HuH-7 (cell line): ENCODE data around the gene CFAP91.

ENCODE experiments used
- DNase-seq: peaks from one replicate; pipeline ENCODE4 v3.0.0; 2011; ENCODE audit warnings: low spot score

CFAP91 gene

DNA sequence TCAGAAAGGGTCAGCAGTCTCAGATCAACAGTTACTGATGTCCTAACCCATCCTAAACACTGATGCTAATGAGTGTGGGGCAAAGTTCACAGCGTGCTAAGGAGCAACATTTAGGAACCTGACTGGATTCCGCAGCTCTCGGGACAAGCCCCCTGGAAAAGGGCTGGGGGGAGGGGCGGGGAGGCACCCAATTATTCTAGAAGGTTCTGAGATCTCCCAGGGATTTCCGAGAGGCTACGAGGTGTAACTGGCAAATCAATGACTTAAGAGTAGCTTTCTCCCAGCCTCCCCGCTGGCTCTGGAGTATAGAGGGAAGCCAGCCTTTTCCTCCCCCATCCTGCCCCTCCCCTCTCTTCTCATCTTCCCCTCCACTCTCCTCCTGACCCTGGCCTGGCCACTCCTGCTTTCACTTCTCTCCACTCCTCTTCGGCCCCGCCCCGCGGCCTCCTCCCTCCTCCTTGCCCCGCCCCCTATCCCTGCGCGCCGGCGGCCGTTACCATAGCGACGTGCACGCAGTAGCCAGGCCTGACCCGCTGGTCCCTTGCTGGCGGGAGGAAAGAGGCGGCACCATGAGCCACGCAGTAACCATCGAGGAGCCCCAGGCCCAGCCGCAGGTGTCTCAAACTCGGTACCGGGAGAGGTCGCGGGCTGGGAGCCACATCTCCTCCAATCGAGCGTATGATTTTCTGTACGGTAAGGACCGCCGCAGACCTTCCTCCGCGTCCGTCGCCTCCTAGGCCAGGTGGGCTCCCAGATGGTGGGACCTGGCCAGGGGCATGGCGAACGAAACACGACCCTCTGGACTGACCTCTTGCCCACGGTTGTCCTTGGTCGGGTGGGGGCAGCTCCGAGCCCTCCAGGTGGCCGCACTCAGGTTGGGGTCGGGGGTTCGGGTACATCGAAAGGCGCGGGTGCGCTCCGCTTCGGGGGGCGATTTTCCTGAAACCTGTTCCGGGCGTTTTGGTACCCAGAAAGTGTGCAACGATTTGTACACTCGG, at the start of gene CFAP91:
CFAP91 (plus strand) TSS at position 493 of the 998 bp plus-strand sequence; CDS start at position 570, 77 bp downstream.
- DNase-seq = no peak

DNA sequence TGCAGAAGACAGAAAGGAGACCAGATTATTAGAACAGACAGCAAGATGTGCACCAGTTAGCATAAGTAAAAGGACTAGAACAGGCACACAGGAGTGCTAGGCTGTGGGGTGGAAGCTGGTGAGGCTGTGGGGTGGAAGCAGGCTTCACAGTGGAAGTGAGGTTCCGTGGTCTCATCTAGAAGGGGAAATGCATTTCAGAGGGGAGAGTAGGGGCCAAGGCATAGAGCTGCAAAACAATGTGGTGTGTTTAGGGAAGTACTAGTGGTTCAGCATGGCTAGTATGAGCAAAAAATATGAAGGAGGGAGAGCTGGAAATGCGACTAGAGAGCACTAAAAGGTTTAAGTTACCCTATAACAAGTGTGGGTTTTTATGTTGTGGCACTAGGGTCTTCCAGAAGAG, 48.9 kb upstream of the CFAP91 start:
- no peak for DNase-seq

DNA sequence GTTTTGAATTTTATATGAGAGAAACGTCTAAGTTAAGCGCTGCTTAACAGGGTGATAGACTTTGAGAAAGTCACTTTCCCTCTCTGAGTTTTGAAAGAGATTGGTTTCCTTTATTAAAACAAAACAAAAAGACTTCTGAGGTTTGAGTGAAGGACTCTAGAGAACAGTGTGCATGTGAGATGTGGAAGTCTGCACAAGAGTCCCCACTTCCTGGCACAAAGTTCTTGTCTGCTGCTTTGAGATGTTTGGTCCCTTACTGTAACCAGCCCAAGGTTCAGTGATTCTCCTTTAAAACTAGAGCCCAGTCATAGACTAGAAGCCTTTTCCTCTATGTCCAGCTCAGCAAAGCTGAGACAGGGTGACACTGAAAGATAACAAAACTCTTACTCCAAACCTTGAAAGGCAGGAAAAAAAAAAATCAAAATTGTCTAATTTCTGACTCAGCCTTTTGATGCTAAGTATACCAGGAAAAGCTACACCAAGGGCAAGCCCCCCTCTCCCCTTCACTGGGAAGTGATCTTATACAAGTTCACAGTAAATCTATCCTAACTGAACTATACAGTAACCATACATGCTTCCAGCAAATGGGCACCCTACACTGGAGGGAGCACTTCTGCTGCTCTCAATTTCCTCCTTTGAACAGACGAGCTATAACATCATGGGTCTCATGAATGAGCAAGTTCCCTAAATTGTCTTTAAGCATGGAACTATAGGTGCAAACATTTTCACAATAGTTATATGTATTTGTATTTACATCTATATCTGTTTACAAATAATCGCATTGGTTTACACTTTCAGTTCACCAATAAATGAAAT, 44.7 kb upstream of the CFAP91 start:
- DNase-seq = no peak

DNA sequence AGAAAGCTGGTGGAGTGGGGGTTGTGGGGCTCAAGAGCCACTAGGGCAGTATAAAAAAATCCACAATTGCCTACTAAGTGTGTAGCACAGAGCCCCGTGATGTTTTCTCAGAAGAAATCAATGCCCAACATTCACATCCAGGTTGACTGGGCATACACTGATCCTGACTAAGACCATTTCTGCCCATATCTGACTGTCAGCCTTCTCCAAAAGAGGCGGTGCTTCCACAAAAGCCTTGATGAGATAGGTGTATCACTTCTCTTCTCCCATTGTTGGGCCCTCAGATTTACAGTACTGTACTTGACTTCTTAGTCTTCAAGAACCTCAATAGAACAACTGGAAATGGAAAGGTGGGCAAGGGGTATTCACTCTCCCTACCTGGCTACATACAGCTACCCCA, 43.8 kb upstream of the CFAP91 start:
- DNase-seq = no peak

DNA sequence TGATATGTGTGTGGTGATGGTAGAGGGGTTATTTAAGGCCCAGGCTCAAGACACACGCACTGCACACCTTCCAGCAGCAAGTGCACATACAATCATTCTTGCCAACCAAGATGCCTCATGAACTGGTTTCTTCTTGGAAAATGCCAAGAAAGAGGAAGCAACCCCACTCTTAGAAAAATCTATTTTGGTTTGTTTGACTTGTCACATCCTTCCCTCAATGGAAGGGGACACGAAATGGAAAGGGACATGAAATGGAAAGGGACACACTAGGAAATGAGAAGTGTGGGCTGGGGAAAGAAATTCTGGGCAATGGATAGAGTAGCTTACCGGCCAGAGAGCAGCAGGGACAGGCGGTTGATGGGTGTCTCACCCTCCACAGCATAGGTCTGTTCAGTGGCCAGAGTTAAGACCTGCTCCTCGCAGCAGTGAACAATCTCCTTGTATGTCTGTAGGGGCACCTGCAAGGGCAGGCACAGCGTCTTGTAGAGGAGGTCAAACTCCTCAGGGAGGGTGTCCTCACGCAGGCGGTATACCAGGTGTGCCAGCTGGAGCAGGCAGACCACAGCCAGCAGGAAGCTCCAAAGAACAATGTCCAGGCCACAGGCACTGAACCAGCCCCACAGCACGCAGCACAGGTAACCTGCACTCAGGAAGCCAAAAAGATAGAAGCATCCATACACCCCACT, 43.1 kb upstream of the CFAP91 start:
- no peak for DNase-seq

DNA sequence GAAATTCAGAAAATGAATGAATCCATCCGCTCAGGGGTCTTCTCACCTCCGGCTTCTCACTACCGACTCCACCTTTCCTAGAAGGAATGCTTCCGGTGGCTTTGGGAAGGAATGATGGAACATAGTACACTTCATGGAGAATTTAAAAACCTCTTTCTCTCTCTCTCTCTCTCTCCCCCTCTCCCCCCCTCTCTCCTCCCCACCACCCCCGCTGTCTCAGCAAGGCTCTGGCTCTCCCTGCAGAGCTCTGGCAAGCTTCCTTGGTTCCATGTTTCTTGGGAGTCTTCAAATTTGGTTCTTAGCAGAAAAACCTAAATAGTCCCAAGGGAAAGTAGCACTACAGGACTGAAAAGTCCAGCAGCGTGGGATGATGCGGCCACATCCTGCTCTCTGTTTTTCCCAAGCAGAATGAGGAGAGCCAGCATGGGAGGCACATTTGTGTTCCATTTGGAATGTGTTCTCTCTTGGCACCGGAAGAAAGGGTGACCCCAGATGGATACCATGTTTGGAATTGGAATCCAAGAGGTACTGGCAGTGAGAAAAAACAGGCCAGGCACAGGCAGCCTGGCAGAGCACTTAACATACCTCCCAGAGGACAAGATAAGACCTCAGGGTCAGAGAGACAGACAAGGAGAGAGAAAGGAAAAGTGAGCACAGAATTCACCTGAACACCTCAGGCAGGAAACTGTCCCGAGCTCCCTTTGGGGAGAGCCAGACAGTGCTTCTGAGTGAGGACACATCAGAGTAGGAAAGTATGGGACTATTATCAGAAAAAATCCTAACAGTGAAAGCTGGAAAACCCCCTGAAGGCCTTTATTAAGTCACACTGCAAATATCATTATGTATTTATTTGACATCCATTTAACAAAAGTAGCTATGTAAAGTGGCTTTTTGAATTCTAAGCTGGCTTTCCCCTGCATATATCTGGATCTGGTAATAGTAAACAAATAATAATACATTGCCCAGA, 42.1 kb upstream of the CFAP91 start, which contains the start of gene POPDC2:
POPDC2 (minus strand) TSS at position 116 of the 967 bp plus-strand sequence. CDS start 166 bp downstream, outside the sequence.
- no peak for DNase-seq

DNA sequence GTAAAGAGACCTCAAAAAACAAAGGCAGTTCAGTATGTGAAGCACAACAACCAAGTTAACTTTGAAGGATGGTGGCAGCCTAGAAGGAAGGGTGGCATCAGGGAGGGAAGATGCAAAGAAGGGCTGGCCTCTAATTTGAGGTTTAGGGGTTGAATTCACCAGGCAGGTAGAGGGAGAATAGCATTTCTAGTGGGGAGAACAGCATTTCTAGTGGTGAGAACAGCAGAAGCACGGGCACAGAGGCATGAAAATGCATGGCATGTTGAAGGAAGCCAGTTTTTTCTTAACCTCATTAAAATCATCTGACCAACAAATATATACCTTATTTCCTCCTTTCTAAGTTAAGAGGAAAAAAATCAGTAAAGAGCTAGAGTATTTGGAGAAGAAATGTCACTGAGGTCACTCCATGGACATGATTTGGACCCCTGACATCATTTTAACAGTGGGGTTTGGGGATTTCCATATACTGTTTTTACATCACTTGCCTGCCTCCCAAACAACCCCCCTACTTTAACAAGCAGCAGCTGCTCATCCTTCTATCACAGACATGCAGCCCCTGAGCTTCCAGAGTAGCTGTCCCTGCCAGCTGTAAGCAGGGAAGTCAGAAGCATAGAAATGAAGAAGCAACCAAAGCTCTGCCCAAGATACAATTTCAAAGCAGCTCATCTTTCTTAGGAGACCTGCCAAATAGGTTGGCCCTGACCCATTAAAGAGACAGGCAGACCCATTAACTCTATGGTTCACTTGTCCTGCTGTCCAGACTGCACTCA, 40.0 kb upstream of the CFAP91 start:
- no peak for DNase-seq

DNA sequence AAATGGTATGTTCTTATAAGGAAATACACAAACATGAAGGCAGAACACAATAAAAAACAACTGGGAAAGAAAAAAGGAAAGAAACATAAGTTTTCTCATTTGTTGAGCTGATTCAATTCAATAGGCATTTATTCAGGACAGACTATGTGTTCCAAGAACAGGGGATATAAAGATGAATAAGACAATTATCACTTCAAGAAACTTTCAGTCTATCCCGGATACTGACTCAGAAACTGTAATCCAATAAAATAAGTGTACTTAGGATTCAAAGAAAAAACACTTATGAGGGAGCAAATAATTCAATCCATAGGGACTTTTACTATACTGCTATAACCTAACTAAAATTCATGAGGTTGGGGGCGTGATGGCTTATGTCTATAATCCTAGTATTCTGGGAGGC, 38.9 kb upstream of the CFAP91 start:
- no peak for DNase-seq

DNA sequence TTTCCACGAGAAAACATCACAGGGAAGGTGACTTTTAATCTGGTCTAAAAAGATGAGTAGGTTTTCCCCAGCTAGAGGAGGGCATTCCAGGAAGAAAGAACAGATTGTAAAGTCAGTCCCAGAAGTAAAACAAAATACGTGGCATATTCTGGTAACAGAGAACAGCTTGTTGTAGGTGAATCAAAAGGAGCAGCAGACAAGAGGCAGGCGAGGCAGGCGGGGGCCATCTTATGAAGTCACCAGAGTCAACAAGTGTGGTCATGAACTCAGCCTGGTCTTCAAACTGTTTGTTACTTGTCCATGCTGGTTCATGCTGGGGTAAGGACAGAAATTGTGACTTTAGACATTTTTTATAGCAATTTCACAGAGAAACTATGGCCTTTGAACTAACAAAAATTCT, 38.5 kb upstream of the CFAP91 start:
- no peak for DNase-seq

DNA sequence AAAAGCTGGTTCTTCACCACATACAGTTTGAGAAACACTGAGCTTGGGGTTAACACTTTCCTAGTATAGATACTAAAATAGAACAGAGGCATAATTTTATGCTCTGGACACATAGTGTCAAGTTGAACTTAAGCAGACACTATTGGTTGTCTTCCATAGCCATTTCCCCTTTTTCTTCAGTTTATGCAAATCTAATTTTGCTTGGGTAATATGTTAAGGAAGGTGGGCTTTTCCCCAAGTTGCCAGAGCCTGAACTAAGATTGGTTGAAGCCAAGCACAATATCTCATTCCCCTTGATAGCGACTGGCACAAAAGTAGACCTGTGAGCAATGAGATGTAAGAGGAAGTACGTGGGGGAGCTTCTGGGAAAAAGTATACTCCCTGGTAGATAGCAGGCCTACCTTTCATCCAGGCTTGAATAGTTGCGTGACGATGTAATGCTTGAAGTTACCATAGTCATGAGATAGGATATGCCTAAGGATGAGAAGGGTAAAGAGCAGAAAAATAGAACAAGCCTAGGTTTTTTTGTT, 37.9 kb upstream of the CFAP91 start:
- DNase-seq = no peak

DNA sequence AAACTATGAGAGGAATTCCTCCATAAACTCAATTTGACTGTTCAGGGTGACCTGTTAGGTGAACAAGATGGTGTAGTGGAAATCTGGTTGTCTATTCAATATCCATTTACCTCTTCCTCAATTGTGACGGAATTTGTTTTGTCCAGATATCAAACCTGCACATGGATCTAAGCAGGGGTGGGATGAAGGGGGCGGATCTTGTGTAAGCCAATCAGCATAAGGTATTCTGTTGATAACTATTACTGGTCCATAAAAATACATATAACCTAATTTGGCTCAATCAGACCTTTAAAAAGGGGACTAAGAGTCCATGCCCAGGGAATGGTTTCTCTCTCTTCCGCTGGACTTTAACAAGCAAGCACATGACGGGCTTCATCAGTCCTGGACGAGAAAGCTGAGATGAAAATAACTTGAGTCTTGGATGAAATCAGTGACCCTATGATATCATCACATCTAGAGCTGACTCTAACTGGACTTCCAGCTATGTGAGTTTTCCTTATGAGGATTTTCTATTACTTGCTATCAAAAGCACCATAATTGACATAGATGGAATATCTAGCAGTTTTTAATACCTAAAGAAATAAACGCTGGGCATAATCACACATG, 36.8 kb upstream of the CFAP91 start:
- DNase-seq = no peak

DNA sequence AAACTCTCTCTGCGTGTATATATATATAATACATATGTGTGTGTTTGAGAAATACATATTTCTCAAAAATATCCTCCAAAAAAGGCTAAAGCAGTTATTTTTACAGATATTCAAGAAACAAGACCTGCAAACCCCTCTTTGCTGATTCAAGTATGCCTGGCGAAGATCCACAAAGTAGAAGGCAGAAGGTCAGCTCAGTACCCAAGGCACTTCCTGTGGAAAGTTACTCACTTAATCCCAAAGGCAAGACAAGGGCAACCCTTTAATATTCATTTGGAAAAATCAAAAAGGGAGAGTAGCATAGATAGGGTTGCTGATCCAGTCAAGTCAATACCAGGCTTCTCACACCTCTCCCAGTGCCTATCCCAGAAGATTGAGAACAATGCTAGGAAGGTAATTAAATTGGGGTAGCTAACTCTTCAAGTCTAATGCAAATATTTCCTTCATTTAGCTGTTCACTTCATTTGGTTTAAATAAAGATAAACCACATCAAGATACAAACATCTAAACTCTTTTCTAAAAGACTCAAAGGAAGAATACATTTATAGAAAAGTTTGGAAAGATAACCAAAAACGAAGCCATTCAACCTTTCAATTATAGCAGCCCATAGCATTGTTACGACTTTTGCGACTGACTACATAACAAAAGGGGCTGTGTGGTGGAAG, 32.8 kb upstream of the CFAP91 start:
- DNase-seq = no peak

DNA sequence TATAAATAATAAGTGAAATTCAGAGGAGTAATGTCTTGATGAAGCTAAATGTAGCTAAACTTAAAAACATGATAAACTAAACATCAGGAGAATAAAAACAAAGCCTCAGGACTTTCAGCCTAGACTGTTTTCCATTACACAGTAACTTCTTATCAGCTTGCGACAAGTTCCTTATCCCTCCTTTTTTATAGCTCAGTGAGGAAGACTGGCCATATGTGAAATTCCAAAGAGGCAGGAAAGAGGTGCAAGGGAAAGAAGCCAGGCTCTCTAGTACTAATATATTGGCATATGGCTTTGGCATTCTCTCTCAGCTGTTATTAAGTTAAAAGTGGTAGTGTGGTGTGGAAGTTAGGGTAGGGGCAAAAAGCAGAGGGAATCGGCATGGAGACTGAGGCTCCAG, 30.0 kb upstream of the CFAP91 start:
- no peak for DNase-seq

DNA sequence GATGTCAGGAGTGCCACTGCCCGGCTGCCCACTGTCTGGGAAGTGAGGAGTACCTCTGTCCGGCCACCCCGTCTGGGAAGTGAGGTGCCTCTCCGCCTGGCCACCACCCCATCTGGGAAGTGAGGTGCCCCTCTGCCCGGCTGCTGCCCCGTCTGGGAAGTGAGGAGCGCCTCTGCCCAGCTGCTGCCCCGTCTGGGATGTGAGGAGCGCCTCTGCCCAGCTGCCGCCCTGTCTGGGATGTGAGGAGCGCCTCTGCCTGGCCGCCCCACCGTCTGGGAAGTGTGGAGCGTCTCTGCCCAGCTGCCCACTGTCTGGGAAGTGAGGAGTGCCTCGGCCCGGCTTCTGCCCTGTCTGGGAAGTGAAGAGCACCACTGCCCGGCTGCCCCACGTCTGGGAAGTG, 28.9 kb upstream of the CFAP91 start:
- no peak for DNase-seq

DNA sequence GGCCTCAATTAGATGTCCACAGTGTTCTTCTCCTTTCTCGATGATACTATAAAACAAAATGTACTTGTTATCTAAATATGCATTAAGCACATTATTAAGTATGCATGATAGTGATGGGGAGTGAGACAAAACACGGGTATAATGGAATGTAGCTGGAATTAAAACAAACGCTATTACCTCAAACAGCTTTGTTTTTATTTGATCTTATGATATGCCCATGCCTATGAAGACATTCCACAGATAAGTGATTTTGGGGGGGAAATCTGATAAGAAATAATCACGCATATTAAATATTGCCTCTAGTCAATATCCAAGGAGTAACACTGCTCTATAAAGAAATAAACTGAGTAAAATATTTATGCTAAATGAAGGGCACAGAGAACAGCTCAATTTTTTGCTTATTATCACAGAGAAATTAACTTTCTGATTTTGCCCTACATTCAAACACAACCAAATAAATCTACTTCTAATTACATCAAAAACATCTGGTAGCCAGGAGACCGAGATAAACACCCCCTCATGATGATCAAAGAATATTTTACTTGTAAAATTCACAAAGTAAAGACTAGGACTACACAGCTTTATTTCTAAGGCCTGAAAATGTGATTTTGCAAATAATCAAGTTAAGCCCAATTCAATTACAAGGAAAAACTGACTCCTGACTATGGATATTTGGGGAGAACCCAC, 27.5 kb upstream of the CFAP91 start:
- no peak for DNase-seq

DNA sequence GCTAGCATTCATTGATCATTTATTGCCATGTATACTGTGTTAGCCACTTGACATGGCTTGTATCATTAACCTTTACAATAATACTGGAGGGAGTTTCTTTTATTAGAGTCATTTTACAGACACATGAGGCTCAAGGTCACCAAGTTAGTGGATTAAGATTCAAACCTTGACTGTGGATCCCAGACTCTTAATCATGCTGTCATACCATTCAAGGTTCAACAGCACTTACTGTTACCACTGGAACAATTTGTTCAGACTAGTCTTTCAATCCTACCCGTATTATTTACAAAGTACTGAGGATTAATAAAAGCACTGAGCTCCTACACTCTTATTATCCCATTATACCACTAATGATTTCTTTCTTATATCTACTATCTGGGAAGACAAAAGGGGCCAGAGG, 26.8 kb upstream of the CFAP91 start:
- DNase-seq = no peak

DNA sequence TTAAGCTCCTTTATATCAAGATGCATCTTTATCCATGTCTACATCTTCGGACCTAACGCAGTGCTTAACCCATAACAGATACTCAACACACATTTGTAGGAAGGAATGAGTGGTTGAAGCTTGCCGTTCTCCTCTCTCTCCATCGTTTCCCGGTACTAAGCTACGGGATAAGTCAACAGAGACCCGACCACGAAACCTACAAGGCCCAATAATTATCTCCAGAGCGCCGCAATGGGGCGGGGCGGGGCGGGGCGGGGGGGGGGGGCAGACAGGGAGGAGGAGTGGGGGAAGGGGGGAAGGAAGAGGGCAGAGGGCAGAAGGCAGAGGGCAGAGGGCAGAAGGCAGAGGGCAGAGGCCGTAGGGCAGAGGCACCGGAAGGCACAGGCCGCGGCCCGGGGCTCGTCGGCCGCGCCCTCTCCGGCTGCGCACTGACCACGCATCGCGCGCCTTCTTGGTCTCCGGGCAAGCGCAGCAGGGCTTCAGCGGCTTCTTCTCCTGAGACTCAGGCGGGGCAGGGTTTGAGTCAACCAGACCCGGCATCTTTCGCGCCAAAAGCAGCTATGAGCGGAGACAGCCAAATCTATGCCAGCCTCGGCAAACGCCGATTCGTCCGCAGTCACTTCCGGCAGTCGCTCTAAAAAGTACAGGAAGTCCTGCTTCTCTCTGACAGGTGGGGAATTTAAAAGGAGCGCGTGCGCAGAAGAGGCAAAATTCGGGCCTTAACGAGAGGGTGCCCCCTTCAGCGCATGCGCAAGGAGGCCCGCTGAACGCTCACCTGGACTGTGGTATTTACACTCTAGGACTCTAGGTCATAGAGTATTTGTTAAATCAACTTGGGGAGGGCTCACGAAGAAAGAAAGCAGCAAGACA, 25.8 kb upstream of the CFAP91 start, which contains the start of gene COX17:
COX17 (minus strand) TSS at position 636 of the 870 bp plus-strand sequence; CDS start at position 540, 96 bp downstream.
- peak; percentile 98 for DNase-seq
